ENCODE measurements around the gene NAV3. TPM values are rescaled to one million over a fixed set of nuclear protein-coding genes. Genes with fewer than 3 reads are reported as not detected.

Gene NAV3
- total and polyA plus RNA-seq, 4 donors, result 1.6 to 12.5 (median 5.6) TPM

- peaks cover 0 to 17% (median 10%) of the 10 kb centered on the region in 5 donors for H3K4me1 ChIP-seq (ENCODE audit: control insufficient read depth in 5 of 5, insufficient read depth in 5 of 5, low read length in 5 of 5)
- 86 to 87% methylated on average over 2 of the region's 2 CpGs for WGBS, 2 donors
- no peaks in the 10 kb centered on the region for H3K27me3 ChIP-seq (ENCODE audit: control insufficient read depth in 3 of 3, insufficient read depth in 3 of 3, low read length in 2 of 3)
- DNase-seq, result no peak
- no peak for ATAC-seq (ENCODE audit: insufficient read depth, low FRiP score)
- no peak for TF ChIP-seq CTCF (IDR thresholded peaks at IDR 0.05; ENCODE audit: control extremely low read depth, extremely low read depth)
- H3K36me3 ChIP-seq (ENCODE audit: control insufficient read depth in 4 of 4, insufficient read depth in 4 of 4, low read length in 4 of 4), result no peaks in the 10 kb centered on the region
- no peak overlapping the region for H3K27ac ChIP-seq (ENCODE audit: low read depth in 1 of 2, low read length in 1 of 2)
- H3K4me3 ChIP-seq, result no peak overlapping the region
- H3K9ac ChIP-seq (ENCODE audit: insufficient read depth in 1 of 2, low read length in 2 of 2), result peak overlapping the region in 1 of 2 donors; percentile 11
- H3K9me3 ChIP-seq (ENCODE audit: control insufficient read depth in 4 of 4, insufficient read depth in 3 of 4, low read length in 3 of 4), result no peaks in the 10 kb centered on the region
Observed at GRCh38 chr12:77813558-77813957, 17.1 kb upstream of the NAV3 start.

- Histone ChIP-seq H3K9me3 (ENCODE audit: control insufficient read depth in 4 of 4, insufficient read depth in 3 of 4, low read length in 3 of 4) (no peaks in the 10 kb centered on the region), H3K9ac (ENCODE audit: insufficient read depth in 1 of 2, low read length in 2 of 2) (no peak overlapping the region), H3K36me3 (ENCODE audit: control insufficient read depth in 4 of 4, insufficient read depth in 4 of 4, low read length in 4 of 4) (no peaks in the 10 kb centered on the region), H3K27me3 (ENCODE audit: control insufficient read depth in 3 of 3, insufficient read depth in 3 of 3, low read length in 2 of 3) (no peaks in the 10 kb centered on the region), H3K4me1 (ENCODE audit: control insufficient read depth in 5 of 5, insufficient read depth in 5 of 5, low read length in 5 of 5) (peaks cover 0 to 17% (median 10%) of the 10 kb centered on the region in 5 donors), H3K4me3 (no peak overlapping the region), H3K27ac (ENCODE audit: low read depth in 1 of 2, low read length in 1 of 2) (no peak overlapping the region)
- 83 to 92% methylated on average over 1 of the region's 1 CpG for WGBS, 2 donors
- no peak for TF ChIP-seq CTCF (IDR thresholded peaks at IDR 0.05; ENCODE audit: control extremely low read depth, extremely low read depth)
- ATAC-seq (ENCODE audit: insufficient read depth, low FRiP score) (no peak), DNase-seq (no peak)
Observed at GRCh38 chr12:77814386-77814785, 16.3 kb upstream of the NAV3 start.

- Histone ChIP-seq H3K9me3 (ENCODE audit: control insufficient read depth in 4 of 4, insufficient read depth in 3 of 4, low read length in 3 of 4) (no peaks in the 10 kb centered on the region), H3K4me1 (ENCODE audit: control insufficient read depth in 5 of 5, insufficient read depth in 5 of 5, low read length in 5 of 5) (peaks cover 0 to 20% (median 10%) of the 10 kb centered on the region in 5 donors), H3K27ac (ENCODE audit: low read depth in 1 of 2, low read length in 1 of 2) (no peak overlapping the region), H3K4me3 (no peak overlapping the region), H3K9ac (ENCODE audit: insufficient read depth in 1 of 2, low read length in 2 of 2) (peak overlapping the region in 1 of 2 donors; percentile 23), H3K27me3 (ENCODE audit: control insufficient read depth in 3 of 3, insufficient read depth in 3 of 3, low read length in 2 of 3) (no peaks in the 10 kb centered on the region), H3K36me3 (ENCODE audit: control insufficient read depth in 4 of 4, insufficient read depth in 4 of 4, low read length in 4 of 4) (no peaks in the 10 kb centered on the region)
- DNase-seq (no peak), ATAC-seq (ENCODE audit: insufficient read depth, low FRiP score) (no peak)
- no peak for TF ChIP-seq CTCF (IDR thresholded peaks at IDR 0.05; ENCODE audit: control extremely low read depth, extremely low read depth)
Observed at GRCh38 chr12:77816196-77816595, 14.5 kb upstream of the NAV3 start.

GRCh38 chr12:77817276-77817675, 13.4 kb upstream of the NAV3 start:
- ATAC-seq (ENCODE audit: insufficient read depth, low FRiP score), result no peak
- H3K4me3 ChIP-seq, result no peak overlapping the region
- no peak overlapping the region for H3K9ac ChIP-seq (ENCODE audit: insufficient read depth in 1 of 2, low read length in 2 of 2)
- no peak overlapping the region for H3K27ac ChIP-seq (ENCODE audit: low read depth in 1 of 2, low read length in 1 of 2)
- H3K27me3 ChIP-seq (ENCODE audit: control insufficient read depth in 3 of 3, insufficient read depth in 3 of 3, low read length in 2 of 3), result no peaks in the 10 kb centered on the region
- H3K36me3 ChIP-seq (ENCODE audit: control insufficient read depth in 4 of 4, insufficient read depth in 4 of 4, low read length in 4 of 4), result no peaks in the 10 kb centered on the region
- TF ChIP-seq CTCF (IDR thresholded peaks at IDR 0.05; ENCODE audit: control extremely low read depth, extremely low read depth), result no peak
- 44 to 59% methylated on average over 2 of the region's 2 CpGs for WGBS, 2 donors
- no peaks in the 10 kb centered on the region for H3K9me3 ChIP-seq (ENCODE audit: control insufficient read depth in 4 of 4, insufficient read depth in 3 of 4, low read length in 3 of 4)
- peak in 2 of 3 donors; percentile 58 to 61 for DNase-seq
- peaks cover 0 to 31% (median 10%) of the 10 kb centered on the region in 5 donors for H3K4me1 ChIP-seq (ENCODE audit: control insufficient read depth in 5 of 5, insufficient read depth in 5 of 5, low read length in 5 of 5)

Data from lung (tissue), 12 donors.